Erythroblast (primary cell): Measurements from ENCODE around the gene ENTPD2.

Experiments
- GATA1 ChIP-seq: IDR thresholded peaks from 2 replicates; pipeline ENCODE4 v1.6.1; 2011; ENCODE audit warnings: low read depth, mild to moderate bottlenecking, control low read depth, low read length, moderate library complexity
- POLR2A ChIP-seq: IDR thresholded peaks from 2 replicates; pipeline ENCODE4 v1.6.1; 2011; ENCODE audit warnings: mild to moderate bottlenecking, low read length

DNA sequence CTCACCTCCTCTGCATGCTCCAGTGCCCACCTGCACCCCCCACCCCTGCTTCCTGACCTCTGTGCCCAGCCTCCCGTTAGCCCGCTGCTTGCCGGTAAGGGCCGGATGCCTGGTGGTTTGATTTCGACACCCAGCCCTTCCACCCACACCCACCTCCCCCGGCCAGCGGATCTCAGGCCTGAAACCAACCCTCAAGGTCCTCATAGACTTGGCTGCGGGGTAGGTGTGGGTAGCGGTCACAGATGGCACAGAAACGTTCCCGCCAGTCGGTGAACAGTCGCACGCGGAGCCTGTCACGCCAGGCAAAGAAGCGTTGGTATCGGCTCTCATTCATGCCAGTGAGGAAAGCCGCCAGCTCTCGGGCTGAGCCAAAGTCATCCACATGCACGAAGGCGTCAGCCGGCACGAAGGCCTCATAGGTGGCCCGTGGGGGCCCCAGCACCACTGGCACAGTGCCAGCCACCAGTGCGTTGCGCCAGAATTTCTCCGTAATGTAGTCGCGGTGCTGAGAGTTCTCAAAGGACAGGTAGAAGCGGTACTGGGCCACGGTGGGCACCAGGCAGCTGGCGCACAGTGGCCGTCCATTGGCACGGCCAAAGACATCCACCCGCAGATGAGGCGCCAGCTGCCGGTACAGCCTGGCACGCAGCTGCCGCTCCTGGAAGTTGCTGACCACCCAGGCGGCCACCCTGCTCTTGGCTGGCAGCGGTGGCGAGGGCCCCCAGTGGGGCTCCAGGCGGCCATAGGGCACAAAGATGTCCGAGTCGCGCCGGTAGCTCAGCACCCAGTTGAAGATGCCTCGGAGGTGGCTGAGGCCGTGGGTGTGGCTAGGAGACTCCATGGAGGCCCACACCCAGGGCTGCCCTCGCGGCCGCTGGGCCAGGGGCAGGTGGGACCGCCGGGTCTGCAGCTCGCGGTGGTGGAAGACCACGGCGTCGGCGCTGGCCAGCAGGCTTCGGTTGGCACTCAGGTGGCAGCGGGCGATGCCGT is 23.0 kb downstream of the ENTPD2 start:
- TF ChIP-seq POLR2A (no peak), GATA1 (no peak)
